Measurements from ENCODE around the gene LMAN2L. TPM values are rescaled to one million over a fixed set of nuclear protein-coding genes. Genes with fewer than 3 reads are reported as not detected.

LMAN2L gene, protein sequence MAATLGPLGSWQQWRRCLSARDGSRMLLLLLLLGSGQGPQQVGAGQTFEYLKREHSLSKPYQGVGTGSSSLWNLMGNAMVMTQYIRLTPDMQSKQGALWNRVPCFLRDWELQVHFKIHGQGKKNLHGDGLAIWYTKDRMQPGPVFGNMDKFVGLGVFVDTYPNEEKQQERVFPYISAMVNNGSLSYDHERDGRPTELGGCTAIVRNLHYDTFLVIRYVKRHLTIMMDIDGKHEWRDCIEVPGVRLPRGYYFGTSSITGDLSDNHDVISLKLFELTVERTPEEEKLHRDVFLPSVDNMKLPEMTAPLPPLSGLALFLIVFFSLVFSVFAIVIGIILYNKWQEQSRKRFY
- total RNA-seq (2022; extraction: Qiagen RNA extraction; ENCODE audit: low read depth): 22.6 to 26.7 TPM (median 25.9 TPM) in 5 replicates

DNA sequence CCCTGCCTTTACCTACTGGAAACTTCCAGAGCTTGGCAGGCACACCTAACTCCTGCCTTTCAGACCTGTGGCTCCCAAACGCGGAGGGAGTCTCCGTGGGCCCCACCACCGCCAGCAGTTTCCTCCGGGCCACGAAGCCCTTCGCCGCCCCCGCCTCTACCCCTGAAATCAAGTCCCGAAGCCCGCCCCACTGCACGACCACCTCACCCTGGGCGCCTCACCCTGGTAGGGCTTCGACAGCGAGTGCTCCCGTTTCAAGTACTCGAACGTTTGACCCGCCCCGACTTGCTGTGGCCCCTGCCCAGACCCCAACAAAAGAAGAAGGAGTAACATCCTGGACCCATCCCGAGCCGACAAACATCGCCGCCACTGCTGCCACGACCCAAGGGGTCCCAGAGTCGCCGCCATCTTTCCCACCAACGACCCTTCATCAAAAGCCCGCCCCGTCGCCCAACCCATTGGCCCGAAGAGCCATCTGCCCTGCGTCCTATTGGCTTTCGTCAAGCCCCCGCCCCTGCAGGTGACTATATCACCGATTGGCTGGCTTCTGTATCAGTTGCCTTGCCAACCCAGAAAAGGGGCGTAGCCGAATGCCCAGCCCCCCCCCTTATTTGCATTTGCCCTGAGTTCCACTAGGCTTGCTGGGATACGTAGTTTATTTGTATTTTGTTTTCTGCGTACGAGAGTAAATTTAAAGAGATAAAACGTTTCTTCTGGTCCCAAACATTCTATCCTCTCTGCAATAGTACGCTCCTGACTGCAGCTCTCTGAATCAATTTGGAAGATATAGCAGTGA lies at the start of gene LMAN2L:
TSS of gene LMAN2L (minus strand) at position 432 of the 796 bp plus-strand sequence. CDS start at position 408, 24 bp downstream.

DNA sequence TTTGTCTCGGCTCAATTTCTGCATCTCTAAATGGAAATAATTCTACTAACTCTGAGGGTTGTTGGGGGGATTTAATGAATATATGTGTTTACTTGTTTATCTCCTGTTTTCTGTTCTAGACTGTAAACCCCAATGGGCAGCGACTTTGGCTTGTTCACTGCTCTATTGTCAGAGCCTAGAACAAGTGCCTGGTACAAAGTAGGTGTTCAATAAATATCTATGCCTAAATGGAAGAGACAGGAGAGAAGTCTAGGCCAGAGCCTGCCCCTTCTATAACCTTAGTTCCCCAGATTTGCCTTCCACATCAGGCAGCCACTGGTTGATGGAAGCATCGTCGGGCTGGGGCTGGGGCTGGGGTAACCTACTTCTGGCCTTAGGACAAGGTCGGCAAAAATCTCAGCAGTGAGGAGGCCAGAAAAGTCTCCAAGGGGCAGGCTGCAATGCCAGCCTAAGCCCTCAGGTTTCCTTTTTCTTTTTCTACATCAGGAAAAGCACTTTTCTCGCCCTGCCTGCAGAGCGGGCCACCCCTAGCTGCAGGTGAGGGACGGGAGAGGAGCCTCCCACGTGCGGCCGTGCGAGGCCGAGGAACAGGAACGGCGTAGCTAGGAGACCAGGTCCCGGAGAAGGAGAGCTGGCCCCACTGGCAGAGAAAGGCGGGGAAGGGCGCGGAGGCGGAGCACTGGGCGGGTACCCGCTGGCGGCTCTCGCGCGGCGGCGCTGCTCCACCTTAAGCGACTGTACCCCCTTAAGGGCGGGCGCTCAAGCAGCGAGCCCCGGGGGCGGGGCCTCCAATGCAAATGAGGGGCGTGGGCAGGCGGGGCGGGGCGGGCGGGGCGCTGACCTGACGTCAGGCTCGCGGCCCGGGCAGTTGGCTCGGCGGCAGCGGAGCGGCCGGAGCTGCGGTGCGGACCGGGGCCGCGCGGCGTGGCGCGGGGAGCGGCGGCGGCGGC lies 20.4 kb upstream of the LMAN2L start, which contains the start of gene CNNM4:
TSS of gene CNNM4 (plus strand) at position 867 of the 950 bp plus-strand sequence. CDS start 98 bp downstream, outside the sequence.

Other genes starting within 250 kb of the LMAN2L start
- gene NEURL3, start 234.7 kb downstream of the LMAN2L start, total RNA-seq (2022; extraction: Qiagen RNA extraction; ENCODE audit: low read depth): 1.3 to 2.9 TPM (median 1.7 TPM) in 5 replicates
- 8.4 to 11.8 TPM (median 9.3 TPM) in 5 replicates for gene ARID5A, start 203.3 kb downstream of the LMAN2L start, total RNA-seq (2022; extraction: Qiagen RNA extraction; ENCODE audit: low read depth)
- gene KANSL3, start 101.8 kb downstream of the LMAN2L start, total RNA-seq (2022; extraction: Qiagen RNA extraction; ENCODE audit: low read depth): 29.4 to 36.6 TPM (median 33.1 TPM) in 5 replicates
- not detected in 5 replicates for gene FER1L5, start 97.3 kb downstream of the LMAN2L start, total RNA-seq (2022; extraction: Qiagen RNA extraction; ENCODE audit: low read depth)
- gene CNNM4, start 20.8 kb upstream of the LMAN2L start, total RNA-seq (2022; extraction: Qiagen RNA extraction; ENCODE audit: low read depth): 14.7 to 21.2 TPM (median 19.4 TPM) in 5 replicates
- gene CNNM3, start 76.2 kb upstream of the LMAN2L start, total RNA-seq (2022; extraction: Qiagen RNA extraction; ENCODE audit: low read depth): 12.6 to 17.5 TPM (median 16.3 TPM) in 5 replicates
- gene ANKRD23, start 104.0 kb upstream of the LMAN2L start, total RNA-seq (2022; extraction: Qiagen RNA extraction; ENCODE audit: low read depth): 1.0 to 2.9 TPM (median 1.8 TPM) in 5 replicates
- gene ANKRD39, start 118.0 kb upstream of the LMAN2L start, total RNA-seq (2022; extraction: Qiagen RNA extraction; ENCODE audit: low read depth): 20.7 to 24.8 TPM (median 22.8 TPM) in 5 replicates
- gene SEMA4C, start 130.0 kb upstream of the LMAN2L start, total RNA-seq (2022; extraction: Qiagen RNA extraction; ENCODE audit: low read depth): 16.7 to 24.5 TPM (median 21.2 TPM) in 5 replicates
- not detected in 5 replicates for gene FAM178B, start 246.5 kb upstream of the LMAN2L start, total RNA-seq (2022; extraction: Qiagen RNA extraction; ENCODE audit: low read depth)

Measured in A549 treated with CpdA at 1 μM for 4 hours (cell line).